K562 (cell line): ENCODE measurements around the gene NYAP2. TPM values are rescaled to one million over a fixed set of nuclear protein-coding genes. Genes with fewer than 3 reads are reported as not detected.

Experiments
- CHD1 ChIP-seq: fragments of 200-600 bp; sonication (generic); IDR thresholded peaks from one replicate; pipeline ENCODE4 v1.6.1; 2012; ENCODE audit warnings: mild to moderate bottlenecking, moderate library complexity, low read length, inconsistent platforms
- PBX2 ChIP-seq, 2 experiments: IDR thresholded peaks in 1 of 2; conservative IDR thresholded peaks in 1 of 2; 2 replicates each; pipeline ENCODE4 v1.6.1; 2016; ENCODE audit warnings: low read depth in 2 of 2, mild to moderate bottlenecking in 1 of 2, missing compliant biosample characterization in 1 of 2, missing genetic modification characterization in 1 of 2, moderate library complexity in 1 of 2
- SREBF1 ChIP-seq: fragments of 150-350 bp; IDR thresholded peaks from 2 replicates; pipeline ENCODE4 v1.6.1; 2014; ENCODE audit warnings: antibody characterized with exemption, low read depth, low read length, borderline replicate concordance
- ZBTB40 ChIP-seq, 2 experiments: fragments of 450-650 bp in 1 of 2; sonication (generic) in 1 of 2; formaldehyde crosslinking in 1 of 2; IDR thresholded peaks; 2 replicates each; pipeline versions ENCODE4 v1.7.1 to v1.9.0; 2016 to 2022; ENCODE audit warnings: inconsistent platforms in 1 of 2, mild to moderate bottlenecking in 1 of 2, missing genetic modification reagents in 1 of 2
- ZFX ChIP-seq: sonication (generic); formaldehyde crosslinking; IDR thresholded peaks from 2 replicates; pipeline ENCODE4 v1.8.0; 2022; ENCODE audit warnings: mild to moderate bottlenecking, missing genetic modification reagents, moderate library complexity
- ZNF583 ChIP-seq: fragments of 250-450 bp; sonication (Bioruptor Pico); IDR thresholded peaks from 2 replicates; pipeline ENCODE4 v1.4.0; 2020
- polyA plus RNA-seq, 8 experiments: library from polyadenylated mRNA; depleted of rRNA in 4 of 8; stranded (reverse) in 5 of 8; unstranded in 3 of 8; fragments of >200 nt; fragmentation: Nextera tagmentation in 2 of 8; fragmentation: Illumina TruSeq in 1 of 8; extraction: Ambion mirVana in 2 of 8; extraction: Trizol in 1 of 8; gene quantifications; 2 replicates each; pipeline versions ENCODE4 v1.2.1 to v1.2.3, GENCODE V29; 2011 to 2014; ENCODE audit warnings: inconsistent platforms in 1 of 8, missing spikeins in 1 of 8
- total RNA-seq, 7 experiments: library from RNA; depleted of rRNA in 6 of 7; stranded (reverse); fragments of >200 nt in 6 of 7; fragmentation: Illumina TruSeq in 2 of 7; extraction: Trizol in 2 of 7; gene quantifications; 2 replicates each; pipeline versions ENCODE4 v1.2.1 to v1.2.3, GENCODE V29; 2011 to 2021; ENCODE audit warnings: low replicate concordance in 1 of 7

Gene NYAP2
- total and polyA plus RNA-seq, 9 of the 15 experiments (the other 6 are each of a cell fraction or from before 2014, with no cell fraction given) = 0.03 to 0.04 (median 0.04) TPM; not detected in 3

- TF ChIP-seq PBX2 (CRISPR knock-in tag; IDR thresholded peaks at IDR 0.05; ENCODE audit: low read depth) = no peak
- TF ChIP-seq PBX2 (tag; conservative IDR thresholded peaks at IDR 0.05; ENCODE audit: low read depth) = no peak
- no peak for TF ChIP-seq ZNF583 (CRISPR knock-in tag)
- no peak for TF ChIP-seq CHD1
- no peak for TF ChIP-seq ZBTB40 (IDR thresholded peaks at IDR 0.05)
- TF ChIP-seq ZBTB40 (CRISPR knock-in tag; IDR thresholded peaks at IDR 0.05) = no peak
- TF ChIP-seq SREBF1 = no peak
- no peak for TF ChIP-seq ZFX (CRISPR knock-in tag)
These were observed 31.8 kb downstream of the NYAP2 start (continued) for GRCh38 chr2:225431105-225431863.
